Effector memory CD4-positive, alpha-beta T cell (primary cell): ENCODE results near the gene RAD51B.

Experiments
- DNase-seq, 3 donors: peaks; one replicate each; pipeline ENCODE4 v3.0.0-alpha.2; 2020
- H3K27ac ChIP-seq: 2 replicates; pipeline ENCODE4 v1.7.0; 2013; ENCODE audit warnings: mild to moderate bottlenecking, low read length, moderate library complexity; ENCODE audit not compliant: insufficient read depth, poor library complexity, severe bottlenecking
- H3K27me3 ChIP-seq: replicated peaks from 2 replicates; pipeline ENCODE4 v1.7.0; 2013; ENCODE audit warnings: mild to moderate bottlenecking, low read length; ENCODE audit not compliant: insufficient read depth, control insufficient read depth, poor library complexity, severe bottlenecking
- H3K36me3 ChIP-seq: 2 replicates; pipeline ENCODE4 v1.7.0; 2013; ENCODE audit warnings: mild to moderate bottlenecking, low read length, moderate library complexity; ENCODE audit not compliant: control insufficient read depth, insufficient read depth
- H3K4me1 ChIP-seq: 2 replicates; pipeline ENCODE4 v1.7.0; 2013; ENCODE audit warnings: low read length, mild to moderate bottlenecking; ENCODE audit not compliant: control insufficient read depth, insufficient read depth, poor library complexity, severe bottlenecking
- H3K4me3 ChIP-seq: 2 replicates; pipeline ENCODE4 v1.7.0; 2013; ENCODE audit warnings: low read length, low read depth, mild to moderate bottlenecking; ENCODE audit not compliant: insufficient read depth, poor library complexity, severe bottlenecking
- H3K9me3 ChIP-seq: 2 replicates; pipeline ENCODE4 v1.7.0; 2013; ENCODE audit warnings: mild to moderate bottlenecking, low read length, moderate library complexity; ENCODE audit not compliant: control insufficient read depth

The RAD51B gene

GRCh38 chr14:68689511-68689910 lies 869.9 kb downstream of the RAD51B start:
- no peaks in the 10 kb centered on the region for H3K9me3 ChIP-seq
- H3K27me3 ChIP-seq: no peaks in the 10 kb centered on the region
- no peak overlapping the region for H3K4me3 ChIP-seq
- H3K4me1 ChIP-seq: peaks cover 16% of the 10 kb centered on the region
- no peak overlapping the region for H3K27ac ChIP-seq
- no peaks in the 10 kb centered on the region for H3K36me3 ChIP-seq
- no peak for DNase-seq

- Histone ChIP-seq H3K9me3 (no peaks in the 10 kb centered on the region), H3K27ac (no peak overlapping the region), H3K27me3 (no peaks in the 10 kb centered on the region), H3K4me1 (peaks cover 8% of the 10 kb centered on the region), H3K36me3 (no peaks in the 10 kb centered on the region), H3K4me3 (no peak overlapping the region)
- no peak for DNase-seq
Measured at GRCh38 chr14:68690089-68690958, 870.7 kb downstream of the RAD51B start.

- H3K4me1 ChIP-seq: no peaks in the 10 kb centered on the region
Measured at GRCh38 chr14:68691031-68691791, 871.6 kb downstream of the RAD51B start.

GRCh38 chr14:68691792-68692118 lies 872.2 kb downstream of the RAD51B start:
- H3K36me3 ChIP-seq: no peaks in the 10 kb centered on the region

More at GRCh38 chr14:68691031-68691791, 871.6 kb downstream of the RAD51B start:
- H3K9me3 ChIP-seq: no peaks in the 10 kb centered on the region
- DNase-seq: no peak
- no peak overlapping the region for H3K27ac ChIP-seq
- no peak overlapping the region for H3K4me3 ChIP-seq
- no peaks in the 10 kb centered on the region for H3K27me3 ChIP-seq
- H3K36me3 ChIP-seq: no peaks in the 10 kb centered on the region

GRCh38 chr14:68692216-68692615 lies 872.6 kb downstream of the RAD51B start:
- Histone ChIP-seq H3K27me3 (no peaks in the 10 kb centered on the region), H3K4me1 (no peaks in the 10 kb centered on the region), H3K4me3 (no peak overlapping the region), H3K27ac (no peak overlapping the region), H3K9me3 (no peaks in the 10 kb centered on the region), H3K36me3 (no peaks in the 10 kb centered on the region)
- no peak for DNase-seq

More at GRCh38 chr14:68691792-68692118, 872.2 kb downstream of the RAD51B start:
- no peaks in the 10 kb centered on the region for H3K27me3 ChIP-seq
- H3K4me1 ChIP-seq: no peaks in the 10 kb centered on the region
- H3K9me3 ChIP-seq: no peaks in the 10 kb centered on the region
- H3K4me3 ChIP-seq: no peak overlapping the region
- no peak overlapping the region for H3K27ac ChIP-seq
- DNase-seq: no peak

- Histone ChIP-seq H3K27ac (no peak overlapping the region), H3K27me3 (no peaks in the 10 kb centered on the region), H3K4me1 (no peaks in the 10 kb centered on the region), H3K4me3 (no peak overlapping the region), H3K36me3 (no peaks in the 10 kb centered on the region), H3K9me3 (no peaks in the 10 kb centered on the region)
- no peak for DNase-seq
Measured at GRCh38 chr14:68692916-68693771, 873.6 kb downstream of the RAD51B start.

- no peaks in the 10 kb centered on the region for H3K9me3 ChIP-seq
- H3K27ac ChIP-seq: no peak overlapping the region
- H3K36me3 ChIP-seq: no peaks in the 10 kb centered on the region
- DNase-seq: no peak
- no peaks in the 10 kb centered on the region for H3K27me3 ChIP-seq
- no peak overlapping the region for H3K4me3 ChIP-seq
- H3K4me1 ChIP-seq: no peaks in the 10 kb centered on the region
Measured at GRCh38 chr14:68693926-68694325, 874.3 kb downstream of the RAD51B start.

GRCh38 chr14:68694516-68695235 lies 875.1 kb downstream of the RAD51B start:
- Histone ChIP-seq H3K27ac (no peak overlapping the region), H3K9me3 (no peaks in the 10 kb centered on the region), H3K4me3 (no peak overlapping the region), H3K27me3 (no peaks in the 10 kb centered on the region), H3K4me1 (no peaks in the 10 kb centered on the region), H3K36me3 (no peaks in the 10 kb centered on the region)
- DNase-seq: no peak

GRCh38 chr14:68695326-68695768 lies 875.8 kb downstream of the RAD51B start:
- no peak for DNase-seq
- no peaks in the 10 kb centered on the region for H3K9me3 ChIP-seq
- H3K27ac ChIP-seq: no peak overlapping the region

More at GRCh38 chr14:68695326-68695768, 875.8 kb downstream of the RAD51B start:
- Histone ChIP-seq H3K36me3 (no peaks in the 10 kb centered on the region), H3K27me3 (no peaks in the 10 kb centered on the region), H3K4me3 (no peak overlapping the region), H3K4me1 (no peaks in the 10 kb centered on the region)
